PC-9 (cell line): ENCODE measurements around the gene CHP1.

ENCODE experiments used
- EZH2 ChIP-seq: fragments of 200-600 bp; sonication (generic); IDR thresholded peaks from 2 replicates; pipeline ENCODE4 v1.8.0; 2017; ENCODE audit warnings: antibody characterized with exemption, low read depth
- TF ChIP-seq, protein P1 (sequence below): fragments of 200-600 bp; sonication (generic); conservative IDR thresholded peaks from 2 replicates; pipeline ENCODE4 v1.6.1; 2017; ENCODE audit warnings: mixed run types, antibody characterized with exemption, mild to moderate bottlenecking, moderate library complexity

DNA sequence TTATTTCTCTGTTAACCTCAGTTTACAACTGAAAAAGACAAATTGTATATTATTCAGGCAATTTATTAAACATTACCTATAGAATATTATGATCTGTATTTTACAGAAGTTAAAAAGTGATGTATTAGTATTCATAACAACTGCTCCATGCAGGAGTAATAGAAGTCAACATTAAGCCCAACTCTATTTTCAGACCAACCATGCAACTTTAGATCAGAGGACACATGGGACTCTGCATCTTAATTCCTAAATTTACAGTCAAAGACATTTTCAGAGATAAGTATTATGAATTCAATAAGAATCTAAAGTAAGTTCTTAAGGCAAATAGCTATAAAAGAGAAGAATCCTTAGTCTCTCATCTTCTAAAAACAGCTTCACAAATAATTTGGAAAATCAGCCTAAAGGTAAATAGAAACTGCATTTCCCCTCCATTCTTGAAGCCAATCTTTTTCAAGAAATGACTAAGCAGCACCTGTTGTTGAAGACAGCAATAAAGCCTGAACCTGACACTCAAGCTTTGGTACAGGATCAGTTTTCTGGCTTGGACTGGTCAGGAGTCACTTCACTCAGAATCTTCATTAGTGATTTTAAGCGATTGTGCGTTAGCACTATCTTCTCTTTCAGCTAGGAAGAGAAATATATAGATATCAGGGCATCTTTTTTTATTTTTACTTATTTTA, 78.3 kb downstream of the CHP1 start:
- TF ChIP-seq, protein P1, sequence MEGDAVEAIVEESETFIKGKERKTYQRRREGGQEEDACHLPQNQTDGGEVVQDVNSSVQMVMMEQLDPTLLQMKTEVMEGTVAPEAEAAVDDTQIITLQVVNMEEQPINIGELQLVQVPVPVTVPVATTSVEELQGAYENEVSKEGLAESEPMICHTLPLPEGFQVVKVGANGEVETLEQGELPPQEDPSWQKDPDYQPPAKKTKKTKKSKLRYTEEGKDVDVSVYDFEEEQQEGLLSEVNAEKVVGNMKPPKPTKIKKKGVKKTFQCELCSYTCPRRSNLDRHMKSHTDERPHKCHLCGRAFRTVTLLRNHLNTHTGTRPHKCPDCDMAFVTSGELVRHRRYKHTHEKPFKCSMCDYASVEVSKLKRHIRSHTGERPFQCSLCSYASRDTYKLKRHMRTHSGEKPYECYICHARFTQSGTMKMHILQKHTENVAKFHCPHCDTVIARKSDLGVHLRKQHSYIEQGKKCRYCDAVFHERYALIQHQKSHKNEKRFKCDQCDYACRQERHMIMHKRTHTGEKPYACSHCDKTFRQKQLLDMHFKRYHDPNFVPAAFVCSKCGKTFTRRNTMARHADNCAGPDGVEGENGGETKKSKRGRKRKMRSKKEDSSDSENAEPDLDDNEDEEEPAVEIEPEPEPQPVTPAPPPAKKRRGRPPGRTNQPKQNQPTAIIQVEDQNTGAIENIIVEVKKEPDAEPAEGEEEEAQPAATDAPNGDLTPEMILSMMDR: no peak
- TF ChIP-seq EZH2: no peak
